WTC11 (cell line): ENCODE data around the gene PLAGL1. TPM values are rescaled to one million over a fixed set of nuclear protein-coding genes. Genes with fewer than 3 reads are reported as not detected.

Source experiments
- ATAC-seq: fragments of 200-7000 bp; cut with Tn5 transposase; 2 replicates; pipeline ENCODE4 v1.10.0; 2021; ENCODE audit warnings: mild to moderate bottlenecking, moderate library complexity
- CTCF ChIA-PET: fragments of 300-600 bp; sonication (Branson Sonifier 250); formaldehyde crosslinking; loops from one replicate; lab custom pipeline; 2021; ENCODE audit warnings: antibody characterized with exemption; lab: Charles Lee
- POLR2A ChIA-PET: fragments of 350-600 bp; sonication (Branson Sonifier 250); formaldehyde crosslinking; loops from one replicate; lab custom pipeline; 2021; ENCODE audit warnings: antibody characterized with exemption; lab: Charles Lee
- DNase-seq: peaks from one replicate; pipeline ENCODE4 v3.0.0; 2021; ENCODE audit warnings: low spot score
- H3K27ac Mint-ChIP-seq: 2 replicates; pipeline ENCODE4 v1.8.0; 2021; ENCODE audit warnings: mixed read lengths
- H3K27me3 Mint-ChIP-seq: 2 replicates; pipeline ENCODE4 v1.8.0; 2021; ENCODE audit warnings: low read depth, mild to moderate bottlenecking, moderate library complexity, mixed read lengths
- H3K36me3 Mint-ChIP-seq: 2 replicates; pipeline ENCODE4 v1.8.0; 2021; ENCODE audit warnings: mixed read lengths
- H3K4me1 Mint-ChIP-seq: 2 replicates; pipeline ENCODE4 v1.8.0; 2022; ENCODE audit warnings: mixed read lengths
- H3K4me3 Mint-ChIP-seq: 2 replicates; pipeline ENCODE4 v1.8.0; 2021; ENCODE audit warnings: mild to moderate bottlenecking, moderate library complexity, mixed read lengths
- H3K9me3 Mint-ChIP-seq: 2 replicates; pipeline ENCODE4 v1.8.0; 2021; ENCODE audit warnings: mixed read lengths
- AFF4 ChIP-seq: sonication (generic); formaldehyde crosslinking; IDR thresholded peaks from 2 replicates; pipeline ENCODE4 v1.8.1; 2023; ENCODE audit warnings: mild to moderate bottlenecking, missing genetic modification reagents, borderline replicate concordance
- ATF2 ChIP-seq: sonication (generic); formaldehyde crosslinking; IDR thresholded peaks from 2 replicates; pipeline ENCODE4 v1.8.1; 2022; ENCODE audit warnings: low read depth, missing genetic modification reagents, borderline replicate concordance
- CREM ChIP-seq: sonication (generic); formaldehyde crosslinking; IDR thresholded peaks from 2 replicates; pipeline ENCODE4 v1.8.1; 2022; ENCODE audit warnings: mild to moderate bottlenecking, missing genetic modification reagents, moderate library complexity
- E2F4 ChIP-seq: sonication (generic); formaldehyde crosslinking; IDR thresholded peaks from 2 replicates; pipeline ENCODE4 v1.8.1; 2022; ENCODE audit warnings: low read depth, mild to moderate bottlenecking, moderate library complexity, missing genetic modification reagents, borderline replicate concordance
- ELF4 ChIP-seq: sonication (generic); formaldehyde crosslinking; IDR thresholded peaks from 2 replicates; pipeline ENCODE4 v1.8.1; 2022; ENCODE audit warnings: low read depth, mild to moderate bottlenecking, moderate library complexity, missing genetic modification reagents
- ESRRA ChIP-seq: sonication (generic); formaldehyde crosslinking; IDR thresholded peaks from 2 replicates; pipeline ENCODE4 v1.8.1; 2022; ENCODE audit warnings: mild to moderate bottlenecking, missing genetic modification reagents, borderline replicate concordance
- FOXJ3 ChIP-seq: sonication (generic); formaldehyde crosslinking; IDR thresholded peaks from 2 replicates; pipeline ENCODE4 v1.9.0; 2021; ENCODE audit warnings: missing genetic modification reagents, mild to moderate bottlenecking, borderline replicate concordance
- JAZF1 ChIP-seq: fragments of 250-450 bp; sonication (Bioruptor Pico); IDR thresholded peaks from 2 replicates; pipeline ENCODE4 v1.9.0; 2021; ENCODE audit warnings: moderate library complexity, mild to moderate bottlenecking, inconsistent platforms
- KAT7 ChIP-seq: sonication (generic); formaldehyde crosslinking; IDR thresholded peaks from 2 replicates; pipeline ENCODE4 v1.8.1; 2023; ENCODE audit warnings: missing genetic modification reagents, mild to moderate bottlenecking, borderline replicate concordance
- MXD4 ChIP-seq: fragments of 250-450 bp; sonication (Bioruptor Pico); IDR thresholded peaks from 2 replicates; pipeline ENCODE4 v1.8.0; 2021; ENCODE audit warnings: mild to moderate bottlenecking, moderate library complexity, borderline replicate concordance
- NFE2L1 ChIP-seq: sonication (generic); formaldehyde crosslinking; IDR thresholded peaks from 2 replicates; pipeline ENCODE4 v1.8.1; 2023; ENCODE audit warnings: missing genetic modification reagents
- PRDM15 ChIP-seq: sonication (generic); formaldehyde crosslinking; IDR thresholded peaks from 2 replicates; pipeline ENCODE4 v1.8.0; 2022; ENCODE audit warnings: missing genetic modification reagents
- SMAD4 ChIP-seq: sonication (generic); formaldehyde crosslinking; IDR thresholded peaks from 2 replicates; pipeline ENCODE4 v1.8.0; 2022; ENCODE audit warnings: mild to moderate bottlenecking, missing genetic modification reagents
- ZBTB21 ChIP-seq: sonication (generic); formaldehyde crosslinking; IDR thresholded peaks from 2 replicates; pipeline ENCODE4 v1.8.1; 2023; ENCODE audit warnings: mild to moderate bottlenecking, missing genetic modification reagents, borderline replicate concordance
- ZBTB43 ChIP-seq: sonication (generic); formaldehyde crosslinking; IDR thresholded peaks from 2 replicates; pipeline ENCODE4 v1.8.1; 2023; ENCODE audit warnings: mild to moderate bottlenecking, missing genetic modification reagents
- ZNF317 ChIP-seq: sonication (generic); formaldehyde crosslinking; IDR thresholded peaks from 2 replicates; pipeline ENCODE4 v1.8.1; 2023; ENCODE audit warnings: low read depth, mild to moderate bottlenecking, moderate library complexity, missing genetic modification reagents, borderline replicate concordance
- ZNF423 ChIP-seq: fragments of 250-450 bp; sonication (Bioruptor Pico); IDR thresholded peaks from 2 replicates; pipeline ENCODE4 v2.1.2; 2022; ENCODE audit warnings: mild to moderate bottlenecking, moderate library complexity
- total RNA-seq: library from RNA; stranded (reverse); gene quantifications from 3 replicates; pipeline ENCODE4 v1.2.3, GENCODE V29; 2021
- TF ChIP-seq, protein P1 (sequence below): sonication (generic); formaldehyde crosslinking; IDR thresholded peaks from 2 replicates; pipeline ENCODE4 v1.8.0; 2022; ENCODE audit warnings: mild to moderate bottlenecking, missing genetic modification reagents
- TF ChIP-seq, protein P2 (sequence below): sonication (generic); formaldehyde crosslinking; IDR thresholded peaks from 2 replicates; pipeline ENCODE4 v1.8.1; 2022; ENCODE audit warnings: mild to moderate bottlenecking, moderate library complexity, missing genetic modification reagents

PLAGL1 gene
- total RNA-seq, 1 experiment from 2014 or later = 1.6 TPM

- POLR2A ChIA-PET = no interaction called here
- CTCF ChIA-PET = interaction anchor here (1.8 kb wide), 1 partner anchor 57 kb away, joined by 9 read pairs; no protein-coding TSS in a partner anchor
- DNase-seq (no peak), ATAC-seq (no peak)
- TF ChIP-seq, protein P1, sequence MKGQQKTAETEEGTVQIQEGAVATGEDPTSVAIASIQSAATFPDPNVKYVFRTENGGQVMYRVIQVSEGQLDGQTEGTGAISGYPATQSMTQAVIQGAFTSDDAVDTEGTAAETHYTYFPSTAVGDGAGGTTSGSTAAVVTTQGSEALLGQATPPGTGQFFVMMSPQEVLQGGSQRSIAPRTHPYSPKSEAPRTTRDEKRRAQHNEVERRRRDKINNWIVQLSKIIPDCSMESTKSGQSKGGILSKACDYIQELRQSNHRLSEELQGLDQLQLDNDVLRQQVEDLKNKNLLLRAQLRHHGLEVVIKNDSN (CRISPR knock-in tag) = no peak
- TF ChIP-seq JAZF1 (no peak), AFF4 (CRISPR knock-in tag) (no peak)
- peaks cover 39% of the 10 kb centered on the region for H3K9me3 Mint-ChIP-seq
- H3K4me3 Mint-ChIP-seq = no peak overlapping the region
- peaks cover 47% of the 10 kb centered on the region for H3K27me3 Mint-ChIP-seq
- H3K36me3 Mint-ChIP-seq = peaks cover 17% of the 10 kb centered on the region
- peaks cover 6% of the 10 kb centered on the region; the same call in 1 of the 2 replicates for H3K4me1 Mint-ChIP-seq
- no peak overlapping the region for H3K27ac Mint-ChIP-seq
Observed at GRCh38 chr6:143999406-143999805, 8.7 kb downstream of the PLAGL1 start.

DNA sequence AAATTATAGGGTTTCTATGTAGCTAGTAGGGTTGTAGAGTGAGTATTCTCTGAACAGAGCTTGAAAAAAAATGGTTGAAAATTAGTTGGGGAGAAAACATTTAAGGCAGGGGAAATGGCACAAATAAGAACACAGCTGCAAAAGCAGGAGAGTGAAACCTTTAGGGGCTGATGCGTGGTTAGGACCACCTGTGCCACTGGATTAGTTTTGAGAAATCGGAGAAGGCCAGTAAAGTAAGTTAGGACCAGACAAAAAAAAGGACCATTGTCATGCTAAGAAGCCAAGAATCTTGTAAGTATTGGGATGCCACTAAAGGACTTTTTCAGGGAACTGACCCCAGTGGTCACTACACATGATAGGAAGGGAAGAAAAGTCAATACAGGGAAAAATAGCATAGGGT lies 9.4 kb downstream of the PLAGL1 start:
- peaks cover 45% of the 10 kb centered on the region for H3K27me3 Mint-ChIP-seq
- CTCF ChIA-PET = interaction anchor here (0.5 to 2.0 kb wide), 3 partner anchors 19 to 59 kb away, joined by 4 to 9 read pairs (median 5); no protein-coding TSS in a partner anchor
- peaks cover 17% of the 10 kb centered on the region for H3K36me3 Mint-ChIP-seq
- H3K9me3 Mint-ChIP-seq = peaks cover 36% of the 10 kb centered on the region
- H3K4me1 Mint-ChIP-seq = peaks cover 6% of the 10 kb centered on the region; the same call in 1 of the 2 replicates
- TF ChIP-seq PRDM15 (CRISPR knock-in tag) (no peak), ELF4 (CRISPR knock-in tag) (no peak), E2F4 (CRISPR knock-in tag) (no peak), ESRRA (no peak), MXD4 (no peak), ZNF423 (CRISPR knock-in tag) (no peak), NFE2L1 (CRISPR knock-in tag) (no peak), ATF2 (CRISPR knock-in tag) (no peak), CREM (CRISPR knock-in tag) (no peak), SMAD4 (CRISPR knock-in tag) (no peak), FOXJ3 (no peak), ZBTB21 (no peak), ZNF317 (CRISPR knock-in tag) (no peak), KAT7 (CRISPR knock-in tag) (no peak), ZBTB43 (CRISPR knock-in tag) (no peak)
- TF ChIP-seq, protein P2, sequence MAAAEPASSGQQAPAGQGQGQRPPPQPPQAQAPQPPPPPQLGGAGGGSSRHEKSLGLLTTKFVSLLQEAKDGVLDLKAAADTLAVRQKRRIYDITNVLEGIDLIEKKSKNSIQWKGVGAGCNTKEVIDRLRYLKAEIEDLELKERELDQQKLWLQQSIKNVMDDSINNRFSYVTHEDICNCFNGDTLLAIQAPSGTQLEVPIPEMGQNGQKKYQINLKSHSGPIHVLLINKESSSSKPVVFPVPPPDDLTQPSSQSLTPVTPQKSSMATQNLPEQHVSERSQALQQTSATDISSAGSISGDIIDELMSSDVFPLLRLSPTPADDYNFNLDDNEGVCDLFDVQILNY (CRISPR knock-in tag) = no peak
- TF ChIP-seq, protein P1 (CRISPR knock-in tag) = no peak
- DNase-seq = no peak
- H3K27ac Mint-ChIP-seq = no peak overlapping the region
- ATAC-seq = no peak
- no peak overlapping the region for H3K4me3 Mint-ChIP-seq
- POLR2A ChIA-PET = no interaction called here
